Measurements from ENCODE around the gene PCBP3. TPM values are rescaled to one million over a fixed set of nuclear protein-coding genes. Genes with fewer than 3 reads are reported as not detected.

PCBP3 gene
- total RNA-seq, 2 donors from 2014 or later = 2.3 to 2.5 TPM

GRCh38 chr21:45869121-45870007 is 225.8 kb downstream of the PCBP3 start:
- intact Hi-C loops (cut with DNase I, micrococcal nuclease) = no loop called here
- ATAC-seq (no peak), DNase-seq (no peak)

GRCh38 chr21:45870421-45870820 is 226.9 kb downstream of the PCBP3 start:
- no peak for DNase-seq
- intact Hi-C loops (cut with DNase I, micrococcal nuclease) = no loop called here
- no peak for ATAC-seq

- no peak for DNase-seq
- intact Hi-C loops (cut with DNase I, micrococcal nuclease) = no loop called here
- no peak for ATAC-seq
Measured at GRCh38 chr21:45870851-45871615, 227.5 kb downstream of the PCBP3 start.

GRCh38 chr21:45871616-45872236 is 228.2 kb downstream of the PCBP3 start:
- DNase-seq (no peak), ATAC-seq (no peak)
- intact Hi-C loops (cut with DNase I, micrococcal nuclease) = no loop called here

GRCh38 chr21:45872471-45872870 is 228.9 kb downstream of the PCBP3 start:
- DNase-seq (no peak), ATAC-seq (no peak)
- intact Hi-C loops (cut with DNase I, micrococcal nuclease) = no loop called here

GRCh38 chr21:45872902-45873301 is 229.4 kb downstream of the PCBP3 start:
- intact Hi-C loops (cut with DNase I, micrococcal nuclease) = no loop called here
- DNase-seq = no peak
- ATAC-seq = no peak

DNA sequence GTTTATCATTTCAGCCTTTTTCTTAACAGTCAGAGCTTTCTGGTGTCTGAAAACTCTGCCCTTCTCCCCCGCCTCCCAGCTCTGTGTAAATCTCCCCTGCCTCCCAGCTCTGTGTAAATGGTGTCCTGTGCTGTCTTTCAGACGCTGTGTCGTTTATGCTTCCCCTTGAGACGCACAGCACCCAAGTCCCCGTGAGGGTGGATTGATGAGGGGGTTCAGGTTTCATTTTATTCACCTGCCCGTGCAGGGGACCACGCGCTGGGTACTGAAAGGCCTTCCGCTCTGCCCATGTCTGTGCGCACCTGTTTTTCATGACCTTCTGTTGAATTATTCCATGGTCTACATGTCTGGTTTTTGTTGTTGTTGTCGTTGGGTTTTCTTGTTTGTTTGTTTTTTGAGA is 229.9 kb downstream of the PCBP3 start:
- intact Hi-C loops (cut with DNase I, micrococcal nuclease) = no loop called here
- ATAC-seq = no peak
- no peak for DNase-seq

- DNase-seq = no peak
- intact Hi-C loops (cut with DNase I, micrococcal nuclease) = no loop called here
- no peak for ATAC-seq
Measured at GRCh38 chr21:45873866-45874265, 230.3 kb downstream of the PCBP3 start.

- DNase-seq (peak; percentile 20 to 58), ATAC-seq (no peak)
- intact Hi-C loops (cut with DNase I, micrococcal nuclease) = no loop called here
Measured at GRCh38 chr21:45874716-45875415, 231.3 kb downstream of the PCBP3 start.

- ATAC-seq = no peak
- intact Hi-C loops (cut with DNase I, micrococcal nuclease) = no loop called here
- no peak for DNase-seq
Measured at GRCh38 chr21:45875416-45875760, 231.9 kb downstream of the PCBP3 start.

DNA sequence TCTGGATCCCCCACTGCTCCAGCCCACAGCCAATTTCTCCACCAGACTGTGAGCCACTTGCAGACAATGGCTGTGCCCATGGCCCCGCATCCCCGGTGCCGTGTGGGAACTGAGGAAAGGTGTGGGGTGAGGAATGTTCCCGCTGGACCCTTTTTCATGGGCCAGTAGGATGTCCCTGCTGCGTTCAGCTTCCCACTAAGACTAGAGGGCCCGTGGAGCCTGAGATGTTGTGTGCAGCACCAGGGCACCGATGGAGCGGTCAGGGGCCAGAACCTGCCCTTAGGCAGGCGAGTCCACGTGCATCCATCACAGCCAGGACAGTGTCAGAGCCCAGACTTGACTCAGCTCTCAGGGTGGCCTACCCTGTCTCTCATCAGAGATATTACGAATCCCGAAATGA is 232.4 kb downstream of the PCBP3 start:
- ATAC-seq (no peak), DNase-seq (no peak)
- intact Hi-C loops (cut with DNase I, micrococcal nuclease) = no loop called here

DNA sequence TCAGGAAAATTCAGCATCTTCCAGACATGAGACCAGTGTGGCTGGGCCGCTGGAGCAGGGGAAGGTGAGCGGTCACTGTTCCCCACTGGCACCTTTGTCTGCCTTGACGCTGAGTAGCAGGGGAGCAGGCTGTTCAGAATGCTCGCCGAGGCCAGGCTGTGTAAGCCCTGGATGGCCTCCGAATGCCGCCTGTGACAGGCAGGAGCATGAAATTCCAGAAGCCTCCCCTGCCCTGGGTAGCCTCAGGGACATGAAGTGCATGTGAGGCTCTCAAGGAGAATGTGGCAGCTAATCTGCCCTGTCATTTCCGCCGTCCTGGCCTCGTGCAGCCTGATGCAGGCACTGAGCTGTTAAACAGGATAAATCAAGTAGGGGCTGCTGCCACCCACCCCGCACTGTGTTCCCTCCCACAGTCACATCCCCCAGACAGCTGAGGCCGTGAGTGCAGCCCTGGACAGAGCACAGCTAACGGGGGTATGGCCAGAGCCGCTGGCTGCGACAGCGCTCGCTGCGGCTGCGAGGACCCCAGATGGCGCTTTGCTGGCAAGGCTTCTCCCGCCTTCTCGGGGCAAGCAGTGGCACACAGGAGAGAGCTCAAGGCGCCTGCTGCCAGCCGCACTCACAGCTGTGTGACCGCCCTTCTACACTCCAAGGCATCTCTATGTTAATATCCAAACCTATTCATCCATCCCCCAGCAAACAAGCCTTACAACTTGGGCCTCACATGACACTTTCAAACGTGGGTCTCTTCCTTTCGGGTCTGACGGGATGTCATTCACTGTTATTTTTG is 233.1 kb downstream of the PCBP3 start:
- ATAC-seq = no peak
- no peak for DNase-seq
- intact Hi-C loops (cut with DNase I, micrococcal nuclease) = no loop called here

DNA sequence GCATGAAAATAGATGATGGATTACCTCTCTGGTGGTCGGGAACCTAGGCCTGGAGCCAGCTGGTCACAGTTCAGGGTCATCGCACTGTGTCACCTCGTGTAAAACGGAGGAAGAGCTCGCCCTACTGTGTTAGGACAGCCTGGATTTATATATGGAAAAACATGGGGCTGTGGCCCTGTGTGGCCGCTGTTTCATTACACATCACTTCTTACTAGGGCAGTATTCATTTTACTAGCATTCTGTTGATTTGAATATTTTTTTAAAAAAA is 233.6 kb downstream of the PCBP3 start:
- DNase-seq (no peak), ATAC-seq (no peak)
- intact Hi-C loops (cut with DNase I, micrococcal nuclease) = no loop called here

DNA sequence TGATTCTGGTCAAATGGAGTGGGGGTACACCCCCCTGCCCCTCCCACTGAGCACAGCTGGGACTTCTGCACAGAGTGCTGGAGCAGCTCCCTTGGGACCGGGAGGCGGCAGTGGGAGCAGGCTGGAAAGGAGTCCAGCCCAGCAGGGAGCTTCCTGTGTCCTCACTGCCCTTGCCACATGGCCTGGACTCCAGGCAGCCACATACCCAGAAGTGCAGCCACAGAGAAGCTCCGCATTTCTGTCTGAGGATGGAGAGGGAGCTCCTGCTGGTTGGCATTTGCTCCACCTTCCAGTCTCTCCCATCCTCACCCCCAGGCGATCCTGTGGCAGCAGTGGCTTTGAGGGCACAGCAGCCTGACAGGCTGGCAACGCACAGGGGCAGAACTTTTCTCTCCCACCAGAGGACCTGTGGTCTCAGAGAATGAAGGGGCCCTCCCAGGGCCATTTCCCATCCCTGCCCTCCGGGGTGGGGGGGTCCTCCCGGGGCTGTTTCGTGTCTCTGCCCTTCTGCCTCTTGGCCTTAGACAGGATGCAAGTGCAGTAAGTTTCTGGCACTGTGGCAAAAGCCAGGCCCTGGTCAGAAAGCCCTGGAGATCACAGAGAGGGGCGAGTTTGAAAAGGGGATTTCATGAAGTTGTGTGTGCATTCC is 234.4 kb downstream of the PCBP3 start:
- no peak for ATAC-seq
- intact Hi-C loops (cut with DNase I, micrococcal nuclease) = no loop called here
- DNase-seq = no peak

DNA sequence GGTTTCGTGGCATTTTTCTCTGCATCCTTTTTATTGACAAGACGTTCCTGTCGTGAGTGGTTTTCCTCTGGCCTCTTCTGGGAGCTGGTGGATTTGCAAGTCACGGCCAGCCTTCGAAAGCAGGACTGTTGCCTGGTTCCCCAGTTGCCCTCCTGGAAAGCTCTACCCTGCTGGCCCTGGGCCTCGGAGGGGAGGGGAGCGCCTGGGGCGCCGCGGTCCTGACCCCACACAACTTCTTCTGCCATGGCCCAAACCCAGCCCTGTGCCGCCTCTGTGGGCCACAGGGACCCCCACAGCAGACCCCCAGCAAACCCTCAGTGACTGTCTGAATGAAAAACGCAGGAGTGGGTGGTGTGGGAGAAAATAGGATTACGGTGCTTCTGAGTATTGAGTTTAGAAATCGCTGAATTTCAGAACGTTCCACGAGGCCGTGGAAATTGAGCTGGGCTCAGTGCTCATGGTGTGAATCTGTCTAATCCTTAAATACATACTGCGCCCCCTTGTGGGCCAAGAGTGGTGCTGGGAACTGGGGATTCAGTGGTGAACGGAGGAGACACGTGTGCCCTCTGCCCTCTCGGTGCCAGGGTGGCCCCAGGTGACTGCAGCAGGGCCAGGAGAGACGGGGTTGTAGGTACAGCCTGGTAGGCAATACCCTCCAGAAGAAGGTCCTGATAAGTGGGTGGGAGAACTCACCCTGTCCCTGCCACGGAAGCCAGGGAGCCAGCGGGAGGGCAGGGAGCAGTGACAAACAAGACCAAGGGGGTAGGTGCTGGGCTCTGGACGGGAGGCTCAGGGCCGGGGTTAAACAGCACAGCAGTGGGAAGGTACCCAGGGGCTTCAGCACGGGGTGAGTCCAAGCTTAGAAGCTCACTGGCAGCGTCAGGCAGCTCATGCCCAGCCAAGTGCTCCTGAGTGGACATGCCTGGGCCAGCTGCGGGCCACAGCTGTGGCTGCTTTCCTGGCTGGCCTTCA is 236.9 kb downstream of the PCBP3 start:
- intact Hi-C loops (cut with DNase I, micrococcal nuclease) = no loop called here
- ATAC-seq = peak; percentile 79
- peak; percentile 41 to 81 for DNase-seq

DNA sequence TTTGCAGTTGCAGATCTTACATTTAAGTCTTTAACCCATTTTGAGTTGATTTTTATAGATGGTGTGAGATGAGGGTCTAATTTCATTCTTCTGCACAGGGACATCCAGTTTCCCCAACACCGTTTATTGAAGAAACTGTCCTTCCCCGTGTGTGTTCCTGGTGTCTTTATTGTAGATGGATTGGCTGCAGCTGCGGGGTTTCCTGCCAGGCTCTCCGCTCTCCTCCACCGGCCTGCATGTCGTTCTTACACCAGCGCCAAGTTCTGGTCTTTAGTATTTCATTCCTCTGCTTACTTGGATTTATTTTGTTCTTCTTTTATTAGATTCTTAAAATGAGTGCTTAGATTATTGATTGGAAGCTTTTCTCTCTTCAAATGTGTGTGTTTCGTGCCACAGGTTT is 239.1 kb downstream of the PCBP3 start:
- DNase-seq (no peak), ATAC-seq (no peak)
- intact Hi-C loops (cut with DNase I, micrococcal nuclease) = no loop called here

DNA sequence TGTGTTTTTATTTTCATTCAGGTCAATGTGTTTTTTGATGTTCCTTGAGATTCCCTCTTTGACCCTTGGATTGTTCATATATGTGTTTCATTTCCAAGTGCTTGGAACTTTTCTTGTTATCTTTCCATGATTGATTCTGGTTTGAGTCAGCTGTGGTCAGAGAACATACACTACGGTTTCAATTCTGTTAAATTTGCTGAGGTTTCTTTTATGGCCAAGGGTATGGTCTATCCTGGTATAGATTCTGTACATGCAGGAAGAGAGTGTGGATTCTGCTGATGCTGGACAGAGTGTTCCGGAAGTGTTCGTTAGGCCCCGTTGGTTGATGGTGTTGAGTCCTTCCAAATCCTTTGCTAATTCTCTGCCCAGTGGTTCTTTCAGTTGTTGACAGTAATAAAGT is 239.6 kb downstream of the PCBP3 start:
- intact Hi-C loops (cut with DNase I, micrococcal nuclease) = no loop called here
- DNase-seq = no peak
- ATAC-seq = no peak
